GM12873 (cell line): ENCODE data around the gene MAP2K7.

ENCODE experiments used
- CTCF ChIP-seq: IDR thresholded peaks from 2 replicates; pipeline ENCODE4 v1.5.1; 2012; ENCODE audit warnings: low read depth, mild to moderate bottlenecking, moderate library complexity, low read length, control low read depth; ENCODE audit not compliant: insufficient read depth; ENCODE audit errors: missing control alignments

Gene MAP2K7

GRCh38 chr19:7874897-7875273 is 28.8 kb upstream of the MAP2K7 start:
- TF ChIP-seq CTCF = no peak

GRCh38 chr19:7877249-7877836 is 26.3 kb upstream of the MAP2K7 start:
- no peak for TF ChIP-seq CTCF

- TF ChIP-seq CTCF = no peak
Measured at GRCh38 chr19:7879111-7879807, 24.4 kb upstream of the MAP2K7 start.

GRCh38 chr19:7879836-7880235 is 23.8 kb upstream of the MAP2K7 start:
- TF ChIP-seq CTCF = no peak

- TF ChIP-seq CTCF = no peak
Measured at GRCh38 chr19:7881910-7882309, 21.8 kb upstream of the MAP2K7 start.

GRCh38 chr19:7883105-7883504 is 20.6 kb upstream of the MAP2K7 start:
- TF ChIP-seq CTCF = no peak

GRCh38 chr19:7883796-7884570 is 19.7 kb upstream of the MAP2K7 start:
- no peak for TF ChIP-seq CTCF
